Measurements from ENCODE around the gene GABBR2. TPM values are rescaled to one million over a fixed set of nuclear protein-coding genes. Genes with fewer than 3 reads are reported as not detected.
"Not testable (repeated sequence)": the region's sequence is repeated elsewhere in the genome, so short reads cannot be mapped to it uniquely, and the experiment has no call there.

Gene GABBR2
- total RNA-seq, 1 experiment from 2014 or later, result 6.3 TPM

DNA sequence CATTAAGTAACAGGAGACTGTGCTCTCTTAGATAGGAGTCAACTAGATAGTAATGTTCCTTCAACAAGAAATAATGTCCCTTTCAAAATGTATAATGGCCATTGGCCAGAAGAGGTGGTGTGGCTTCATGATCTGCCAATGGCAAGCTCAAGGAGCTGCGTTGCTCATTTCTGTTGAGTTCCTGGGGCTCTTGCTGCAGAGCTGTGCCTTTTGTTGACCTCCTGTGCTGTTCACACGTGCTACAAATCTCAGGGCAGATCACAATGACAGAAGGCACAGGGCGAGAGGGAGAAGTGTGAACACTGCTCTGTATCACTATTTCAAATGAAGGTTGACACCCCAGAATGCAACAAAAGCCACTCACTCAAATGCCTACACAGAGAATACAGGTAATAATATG, 437.3 kb downstream of the GABBR2 start:
- in situ Hi-C loops (cut with HindIII; ENCODE audit: low pct_unique_long_range_greater_than_20kb, low sequenced_read_pairs) (no loop called here), intact Hi-C loops (cut with micrococcal nuclease; ENCODE audit: unreplicated experiment) (no loop called here)
- H3K27me3 ChIP-seq (ENCODE audit: control insufficient read depth, insufficient read depth, low read length), result peaks cover 6% of the 10 kb centered on the region
- no peak for ATAC-seq
- H3K27ac ChIP-seq (ENCODE audit: low read length), result no peak overlapping the region
- no peak for DNase-seq (ENCODE audit: low read depth, low spot score)
- TF ChIP-seq SIN3A (IDR thresholded peaks at IDR 0.05; ENCODE audit: borderline replicate concordance, insufficient read depth, low read depth, low read length) (no peak), TCF7L2 (IDR thresholded peaks at IDR 0.05; ENCODE audit: low read depth, low read length) (no peak), POLR2AphosphoS5 (IDR thresholded peaks at IDR 0.05; ENCODE audit: low read depth, low read length) (no peak)
- TF ChIP-seq, protein P1, sequence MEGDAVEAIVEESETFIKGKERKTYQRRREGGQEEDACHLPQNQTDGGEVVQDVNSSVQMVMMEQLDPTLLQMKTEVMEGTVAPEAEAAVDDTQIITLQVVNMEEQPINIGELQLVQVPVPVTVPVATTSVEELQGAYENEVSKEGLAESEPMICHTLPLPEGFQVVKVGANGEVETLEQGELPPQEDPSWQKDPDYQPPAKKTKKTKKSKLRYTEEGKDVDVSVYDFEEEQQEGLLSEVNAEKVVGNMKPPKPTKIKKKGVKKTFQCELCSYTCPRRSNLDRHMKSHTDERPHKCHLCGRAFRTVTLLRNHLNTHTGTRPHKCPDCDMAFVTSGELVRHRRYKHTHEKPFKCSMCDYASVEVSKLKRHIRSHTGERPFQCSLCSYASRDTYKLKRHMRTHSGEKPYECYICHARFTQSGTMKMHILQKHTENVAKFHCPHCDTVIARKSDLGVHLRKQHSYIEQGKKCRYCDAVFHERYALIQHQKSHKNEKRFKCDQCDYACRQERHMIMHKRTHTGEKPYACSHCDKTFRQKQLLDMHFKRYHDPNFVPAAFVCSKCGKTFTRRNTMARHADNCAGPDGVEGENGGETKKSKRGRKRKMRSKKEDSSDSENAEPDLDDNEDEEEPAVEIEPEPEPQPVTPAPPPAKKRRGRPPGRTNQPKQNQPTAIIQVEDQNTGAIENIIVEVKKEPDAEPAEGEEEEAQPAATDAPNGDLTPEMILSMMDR (IDR thresholded peaks at IDR 0.05), result no peak
- TF ChIP-seq, protein P2, sequence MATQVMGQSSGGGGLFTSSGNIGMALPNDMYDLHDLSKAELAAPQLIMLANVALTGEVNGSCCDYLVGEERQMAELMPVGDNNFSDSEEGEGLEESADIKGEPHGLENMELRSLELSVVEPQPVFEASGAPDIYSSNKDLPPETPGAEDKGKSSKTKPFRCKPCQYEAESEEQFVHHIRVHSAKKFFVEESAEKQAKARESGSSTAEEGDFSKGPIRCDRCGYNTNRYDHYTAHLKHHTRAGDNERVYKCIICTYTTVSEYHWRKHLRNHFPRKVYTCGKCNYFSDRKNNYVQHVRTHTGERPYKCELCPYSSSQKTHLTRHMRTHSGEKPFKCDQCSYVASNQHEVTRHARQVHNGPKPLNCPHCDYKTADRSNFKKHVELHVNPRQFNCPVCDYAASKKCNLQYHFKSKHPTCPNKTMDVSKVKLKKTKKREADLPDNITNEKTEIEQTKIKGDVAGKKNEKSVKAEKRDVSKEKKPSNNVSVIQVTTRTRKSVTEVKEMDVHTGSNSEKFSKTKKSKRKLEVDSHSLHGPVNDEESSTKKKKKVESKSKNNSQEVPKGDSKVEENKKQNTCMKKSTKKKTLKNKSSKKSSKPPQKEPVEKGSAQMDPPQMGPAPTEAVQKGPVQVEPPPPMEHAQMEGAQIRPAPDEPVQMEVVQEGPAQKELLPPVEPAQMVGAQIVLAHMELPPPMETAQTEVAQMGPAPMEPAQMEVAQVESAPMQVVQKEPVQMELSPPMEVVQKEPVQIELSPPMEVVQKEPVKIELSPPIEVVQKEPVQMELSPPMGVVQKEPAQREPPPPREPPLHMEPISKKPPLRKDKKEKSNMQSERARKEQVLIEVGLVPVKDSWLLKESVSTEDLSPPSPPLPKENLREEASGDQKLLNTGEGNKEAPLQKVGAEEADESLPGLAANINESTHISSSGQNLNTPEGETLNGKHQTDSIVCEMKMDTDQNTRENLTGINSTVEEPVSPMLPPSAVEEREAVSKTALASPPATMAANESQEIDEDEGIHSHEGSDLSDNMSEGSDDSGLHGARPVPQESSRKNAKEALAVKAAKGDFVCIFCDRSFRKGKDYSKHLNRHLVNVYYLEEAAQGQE (IDR thresholded peaks at IDR 0.05; ENCODE audit: insufficient read depth in 1 of 2, low read depth in 2 of 2, low read length in 1 of 2), result no peak
- no peaks in the 10 kb centered on the region for H3K9me3 ChIP-seq (ENCODE audit: control insufficient read depth, insufficient read depth, low read depth, low read length)
- H3K36me3 ChIP-seq (ENCODE audit: control insufficient read depth, insufficient read depth, low read length), result no peaks in the 10 kb centered on the region
- CTCF ChIA-PET, result no interaction called here
- H3K4me1 ChIP-seq (ENCODE audit: control insufficient read depth, insufficient read depth, low read length), result no peaks in the 10 kb centered on the region
- no peak overlapping the region for H3K4me3 ChIP-seq (ENCODE audit: low read depth in 2 of 2, low read length in 2 of 2)
- POLR2A ChIA-PET, result no interaction called here
- BruUV-seq (replicated peaks), result no TSS peak

DNA sequence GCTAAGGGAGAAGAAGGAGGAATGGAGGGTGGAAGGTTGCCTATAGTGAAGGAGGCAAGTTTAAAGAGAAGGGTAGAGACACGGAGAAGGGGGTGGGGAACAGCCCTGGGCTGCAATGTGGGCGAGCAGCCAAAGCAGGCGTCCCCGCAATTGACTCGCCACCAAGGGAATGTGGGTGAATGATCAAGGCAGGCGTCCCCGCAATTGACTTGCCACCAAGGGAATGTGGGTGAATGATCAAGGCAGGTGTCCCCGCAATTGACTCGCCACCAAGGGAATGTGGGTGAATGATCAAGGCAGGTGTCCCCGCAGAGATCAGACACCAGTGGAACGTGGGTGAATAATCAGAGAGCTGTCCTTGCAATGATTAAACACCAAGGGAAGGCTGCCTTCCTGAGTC, 438.5 kb downstream of the GABBR2 start:
- ATAC-seq; H3K4me3 ChIP-seq (ENCODE audit: low read depth in 2 of 2, low read length in 2 of 2); DNase-seq (ENCODE audit: low read depth, low spot score); in situ Hi-C loops (cut with HindIII; ENCODE audit: low pct_unique_long_range_greater_than_20kb, low sequenced_read_pairs); H3K36me3 ChIP-seq (ENCODE audit: control insufficient read depth, insufficient read depth, low read length); H3K27ac ChIP-seq (ENCODE audit: low read length); H3K27me3 ChIP-seq (ENCODE audit: control insufficient read depth, insufficient read depth, low read length); CTCF ChIA-PET; POLR2A ChIA-PET; H3K4me1 ChIP-seq (ENCODE audit: control insufficient read depth, insufficient read depth, low read length); BruUV-seq (replicated peaks); intact Hi-C loops (cut with micrococcal nuclease; ENCODE audit: unreplicated experiment); H3K9me3 ChIP-seq (ENCODE audit: control insufficient read depth, insufficient read depth, low read depth, low read length): not testable (repeated sequence)

DNA sequence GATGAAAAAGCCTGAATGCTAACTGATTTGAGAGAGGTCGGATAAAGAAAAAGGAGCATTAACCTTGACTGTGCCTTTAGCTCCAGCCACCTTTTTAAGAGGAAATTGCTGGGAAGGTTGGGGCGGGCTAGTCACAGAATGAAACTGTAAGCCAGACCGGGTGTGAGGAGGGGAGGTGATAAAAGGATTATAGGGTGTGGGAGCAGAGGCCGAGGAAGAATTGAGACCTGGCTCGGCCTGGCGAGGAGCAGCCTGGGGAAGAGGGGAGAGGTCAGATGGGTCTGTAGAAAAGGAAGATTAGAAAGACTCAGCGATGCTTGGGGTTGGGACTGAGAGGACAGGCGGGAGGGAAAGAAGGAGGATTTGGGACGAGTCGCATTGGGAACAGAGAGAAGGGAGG, 439.1 kb downstream of the GABBR2 start:
- H3K27ac ChIP-seq (ENCODE audit: low read length); BruUV-seq (replicated peaks); DNase-seq (ENCODE audit: low read depth, low spot score); CTCF ChIA-PET; intact Hi-C loops (cut with micrococcal nuclease; ENCODE audit: unreplicated experiment); POLR2A ChIA-PET; H3K4me1 ChIP-seq (ENCODE audit: control insufficient read depth, insufficient read depth, low read length); ATAC-seq; H3K36me3 ChIP-seq (ENCODE audit: control insufficient read depth, insufficient read depth, low read length); H3K9me3 ChIP-seq (ENCODE audit: control insufficient read depth, insufficient read depth, low read depth, low read length); H3K27me3 ChIP-seq (ENCODE audit: control insufficient read depth, insufficient read depth, low read length); in situ Hi-C loops (cut with HindIII; ENCODE audit: low pct_unique_long_range_greater_than_20kb, low sequenced_read_pairs); H3K4me3 ChIP-seq (ENCODE audit: low read depth in 2 of 2, low read length in 2 of 2): not testable (repeated sequence)

DNA sequence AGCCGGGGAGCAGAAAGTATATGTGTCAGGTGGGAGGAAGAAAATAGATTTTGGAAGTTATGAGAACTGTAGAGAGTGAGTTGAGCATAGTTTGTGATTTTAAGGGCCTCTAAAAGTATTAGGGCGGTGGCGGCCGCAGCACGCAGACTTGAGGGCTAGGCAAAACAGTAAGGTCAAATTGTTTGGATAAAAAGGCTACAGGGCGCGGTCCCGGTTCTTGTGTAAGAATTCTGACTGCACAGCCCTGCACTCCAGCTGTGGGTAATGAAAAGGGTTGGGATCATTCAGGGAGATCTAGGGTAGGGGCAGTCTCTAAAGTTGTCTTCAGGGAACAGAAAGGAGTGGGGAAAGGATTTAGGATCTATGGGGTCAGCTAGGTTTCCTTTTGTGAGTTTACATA, 441.2 kb downstream of the GABBR2 start:
- H3K27ac ChIP-seq (ENCODE audit: low read length); H3K4me3 ChIP-seq (ENCODE audit: low read depth in 2 of 2, low read length in 2 of 2); H3K36me3 ChIP-seq (ENCODE audit: control insufficient read depth, insufficient read depth, low read length); POLR2A ChIA-PET; intact Hi-C loops (cut with micrococcal nuclease; ENCODE audit: unreplicated experiment); DNase-seq (ENCODE audit: low read depth, low spot score); ATAC-seq; CTCF ChIA-PET; BruUV-seq (replicated peaks); in situ Hi-C loops (cut with HindIII; ENCODE audit: low pct_unique_long_range_greater_than_20kb, low sequenced_read_pairs); H3K4me1 ChIP-seq (ENCODE audit: control insufficient read depth, insufficient read depth, low read length); H3K9me3 ChIP-seq (ENCODE audit: control insufficient read depth, insufficient read depth, low read depth, low read length); H3K27me3 ChIP-seq (ENCODE audit: control insufficient read depth, insufficient read depth, low read length): not testable (repeated sequence)
